ENCODE results near the gene CCL28.
"Not testable (repeated sequence)": the region's sequence is repeated elsewhere in the genome, so short reads cannot be mapped to it uniquely, and the experiment has no call there.

The CCL28 gene, protein sequence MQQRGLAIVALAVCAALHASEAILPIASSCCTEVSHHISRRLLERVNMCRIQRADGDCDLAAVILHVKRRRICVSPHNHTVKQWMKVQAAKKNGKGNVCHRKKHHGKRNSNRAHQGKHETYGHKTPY
- long read RNA-seq = 0 reads

DNA sequence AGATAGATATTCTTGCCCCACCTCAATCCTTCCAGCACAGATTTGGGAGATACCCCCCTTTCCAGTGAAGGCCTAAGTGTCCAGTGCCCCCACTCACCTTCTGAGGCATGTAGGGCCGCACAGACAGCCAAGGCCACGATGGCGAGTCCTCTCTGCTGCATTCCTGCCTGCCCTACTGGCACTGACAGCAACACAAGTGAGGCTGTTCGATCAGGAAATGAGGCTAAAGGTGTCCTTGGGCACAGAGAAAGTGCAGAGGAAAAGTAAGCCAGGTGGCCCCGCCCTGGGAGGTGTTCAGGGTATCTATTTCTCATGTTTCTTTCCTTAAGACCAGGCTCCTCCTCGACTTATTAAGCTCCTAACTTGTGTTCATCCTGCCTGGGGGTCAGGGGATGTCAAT, at the start of gene CCL28:
CCL28 (minus strand) TSS at position 236 of the 400 bp plus-strand sequence; CDS start at position 161, 75 bp downstream.
- Histone ChIP-seq H3K4me3 (replicated peaks; ENCODE audit: insufficient read depth, low read length) (no peak within 1 kb of the TSS), H3K27me3 (ENCODE audit: insufficient read depth, poor library complexity, severe bottlenecking) (no peaks in the 10 kb centered on the region), H3K27ac (replicated peaks) (no peak within 1 kb of the TSS)
- no peak for TF ChIP-seq POLR2AphosphoS5 (IDR thresholded peaks at IDR 0.05; ENCODE audit: low read depth)
- TF ChIP-seq SPI1 (IDR thresholded peaks at IDR 0.05; ENCODE audit: borderline replicate concordance, low read depth) = no peak
- TF ChIP-seq, protein P1, sequence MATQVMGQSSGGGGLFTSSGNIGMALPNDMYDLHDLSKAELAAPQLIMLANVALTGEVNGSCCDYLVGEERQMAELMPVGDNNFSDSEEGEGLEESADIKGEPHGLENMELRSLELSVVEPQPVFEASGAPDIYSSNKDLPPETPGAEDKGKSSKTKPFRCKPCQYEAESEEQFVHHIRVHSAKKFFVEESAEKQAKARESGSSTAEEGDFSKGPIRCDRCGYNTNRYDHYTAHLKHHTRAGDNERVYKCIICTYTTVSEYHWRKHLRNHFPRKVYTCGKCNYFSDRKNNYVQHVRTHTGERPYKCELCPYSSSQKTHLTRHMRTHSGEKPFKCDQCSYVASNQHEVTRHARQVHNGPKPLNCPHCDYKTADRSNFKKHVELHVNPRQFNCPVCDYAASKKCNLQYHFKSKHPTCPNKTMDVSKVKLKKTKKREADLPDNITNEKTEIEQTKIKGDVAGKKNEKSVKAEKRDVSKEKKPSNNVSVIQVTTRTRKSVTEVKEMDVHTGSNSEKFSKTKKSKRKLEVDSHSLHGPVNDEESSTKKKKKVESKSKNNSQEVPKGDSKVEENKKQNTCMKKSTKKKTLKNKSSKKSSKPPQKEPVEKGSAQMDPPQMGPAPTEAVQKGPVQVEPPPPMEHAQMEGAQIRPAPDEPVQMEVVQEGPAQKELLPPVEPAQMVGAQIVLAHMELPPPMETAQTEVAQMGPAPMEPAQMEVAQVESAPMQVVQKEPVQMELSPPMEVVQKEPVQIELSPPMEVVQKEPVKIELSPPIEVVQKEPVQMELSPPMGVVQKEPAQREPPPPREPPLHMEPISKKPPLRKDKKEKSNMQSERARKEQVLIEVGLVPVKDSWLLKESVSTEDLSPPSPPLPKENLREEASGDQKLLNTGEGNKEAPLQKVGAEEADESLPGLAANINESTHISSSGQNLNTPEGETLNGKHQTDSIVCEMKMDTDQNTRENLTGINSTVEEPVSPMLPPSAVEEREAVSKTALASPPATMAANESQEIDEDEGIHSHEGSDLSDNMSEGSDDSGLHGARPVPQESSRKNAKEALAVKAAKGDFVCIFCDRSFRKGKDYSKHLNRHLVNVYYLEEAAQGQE (IDR thresholded peaks at IDR 0.05; ENCODE audit: insufficient replicate concordance, low read depth) = no peak
- no peak for TF ChIP-seq GABPA (IDR thresholded peaks at IDR 0.05; ENCODE audit: low read depth)
- TF ChIP-seq, protein P2, sequence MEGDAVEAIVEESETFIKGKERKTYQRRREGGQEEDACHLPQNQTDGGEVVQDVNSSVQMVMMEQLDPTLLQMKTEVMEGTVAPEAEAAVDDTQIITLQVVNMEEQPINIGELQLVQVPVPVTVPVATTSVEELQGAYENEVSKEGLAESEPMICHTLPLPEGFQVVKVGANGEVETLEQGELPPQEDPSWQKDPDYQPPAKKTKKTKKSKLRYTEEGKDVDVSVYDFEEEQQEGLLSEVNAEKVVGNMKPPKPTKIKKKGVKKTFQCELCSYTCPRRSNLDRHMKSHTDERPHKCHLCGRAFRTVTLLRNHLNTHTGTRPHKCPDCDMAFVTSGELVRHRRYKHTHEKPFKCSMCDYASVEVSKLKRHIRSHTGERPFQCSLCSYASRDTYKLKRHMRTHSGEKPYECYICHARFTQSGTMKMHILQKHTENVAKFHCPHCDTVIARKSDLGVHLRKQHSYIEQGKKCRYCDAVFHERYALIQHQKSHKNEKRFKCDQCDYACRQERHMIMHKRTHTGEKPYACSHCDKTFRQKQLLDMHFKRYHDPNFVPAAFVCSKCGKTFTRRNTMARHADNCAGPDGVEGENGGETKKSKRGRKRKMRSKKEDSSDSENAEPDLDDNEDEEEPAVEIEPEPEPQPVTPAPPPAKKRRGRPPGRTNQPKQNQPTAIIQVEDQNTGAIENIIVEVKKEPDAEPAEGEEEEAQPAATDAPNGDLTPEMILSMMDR (IDR thresholded peaks at IDR 0.05; ENCODE audit: insufficient read depth, low read length) = no peak
- DNase-seq (ENCODE audit: low read depth in 1 of 2, low spot score in 1 of 2) = no peak

DNA sequence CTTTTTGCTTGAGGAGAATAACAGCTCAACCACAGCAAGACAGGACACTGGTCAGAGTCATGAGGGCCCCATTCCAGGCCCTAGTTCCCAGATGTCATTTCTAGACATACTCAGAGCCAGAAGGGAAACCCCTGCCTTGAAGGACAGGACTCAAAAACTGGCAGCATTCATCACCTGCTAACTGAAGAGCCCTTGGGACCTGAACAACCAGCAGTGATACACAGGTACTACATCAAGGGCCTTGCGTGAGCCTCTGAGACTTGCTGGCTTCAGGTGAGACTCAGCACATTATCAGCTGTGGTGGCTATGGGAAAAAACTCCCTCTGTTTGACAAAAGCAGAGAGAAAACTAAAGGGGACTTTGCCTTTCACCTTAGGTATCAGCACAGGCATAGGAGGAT, 48.9 kb upstream of the CCL28 start:
- TF ChIP-seq GABPA (IDR thresholded peaks at IDR 0.05; ENCODE audit: low read depth) (no peak), POLR2AphosphoS5 (IDR thresholded peaks at IDR 0.05; ENCODE audit: low read depth) (no peak), SPI1 (IDR thresholded peaks at IDR 0.05; ENCODE audit: borderline replicate concordance, low read depth) (no peak)
- TF ChIP-seq, protein P1 (IDR thresholded peaks at IDR 0.05; ENCODE audit: insufficient replicate concordance, low read depth) = no peak
- TF ChIP-seq, protein P2 (IDR thresholded peaks at IDR 0.05; ENCODE audit: insufficient read depth, low read length) = no peak
- Histone ChIP-seq H3K27ac (replicated peaks) (no peak overlapping the region), H3K4me3 (replicated peaks; ENCODE audit: insufficient read depth, low read length) (no peak overlapping the region), H3K27me3 (ENCODE audit: insufficient read depth, poor library complexity, severe bottlenecking) (no peaks in the 10 kb centered on the region)
- DNase-seq (ENCODE audit: low read depth in 1 of 2, low spot score in 1 of 2) = no peak

DNA sequence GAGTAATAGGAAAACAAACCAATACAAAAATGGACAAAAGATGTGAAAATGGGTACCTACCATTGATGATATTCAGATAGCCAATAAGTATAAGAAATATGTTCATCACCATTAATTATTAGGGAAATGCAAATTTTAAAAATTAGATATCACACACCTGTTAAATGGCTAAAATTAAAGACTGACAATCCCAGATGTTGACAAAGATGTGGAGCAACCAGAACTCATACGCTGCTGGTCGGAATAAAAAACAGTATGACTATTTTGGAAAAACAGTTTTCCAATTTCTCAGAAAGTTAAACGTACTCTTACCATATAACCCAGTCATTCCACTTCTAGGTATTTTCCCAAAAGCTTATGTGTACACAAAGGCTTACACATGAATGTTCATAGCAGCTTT, 44.4 kb upstream of the CCL28 start:
- DNase-seq (ENCODE audit: low read depth in 1 of 2, low spot score in 1 of 2) = no peak
- no peak for TF ChIP-seq POLR2AphosphoS5 (IDR thresholded peaks at IDR 0.05; ENCODE audit: low read depth)
- TF ChIP-seq, protein P1 (IDR thresholded peaks at IDR 0.05; ENCODE audit: insufficient replicate concordance, low read depth) = no peak
- TF ChIP-seq, protein P2 (IDR thresholded peaks at IDR 0.05; ENCODE audit: insufficient read depth, low read length) = no peak
- TF ChIP-seq SPI1 (IDR thresholded peaks at IDR 0.05; ENCODE audit: borderline replicate concordance, low read depth) = no peak
- TF ChIP-seq GABPA (IDR thresholded peaks at IDR 0.05; ENCODE audit: low read depth) = no peak
- Histone ChIP-seq H3K27me3 (ENCODE audit: insufficient read depth, poor library complexity, severe bottlenecking) (no peaks in the 10 kb centered on the region), H3K4me3 (replicated peaks; ENCODE audit: insufficient read depth, low read length) (no peak overlapping the region), H3K27ac (replicated peaks) (no peak overlapping the region)

DNA sequence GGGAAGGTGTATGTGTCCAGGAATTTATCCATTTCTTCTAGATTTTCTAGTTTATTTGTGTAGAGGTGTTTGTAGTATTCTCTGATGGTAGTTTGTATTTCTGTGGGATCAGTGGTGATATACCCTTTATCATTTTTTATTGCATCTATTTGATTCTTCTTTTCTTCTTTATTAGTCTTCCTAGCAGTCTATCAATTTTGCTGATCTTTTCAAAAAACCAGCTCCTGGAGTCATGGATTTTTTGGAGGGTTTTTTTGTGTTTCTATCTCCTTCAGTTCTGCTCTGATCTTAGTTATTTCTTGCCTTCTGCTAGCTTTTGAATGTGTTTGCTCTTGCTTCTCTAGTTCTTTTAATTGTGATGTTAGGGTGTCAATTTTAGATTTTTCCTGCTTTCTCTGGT, 29.4 kb upstream of the CCL28 start:
- not testable (repeated sequence) for H3K27ac ChIP-seq (replicated peaks); H3K27me3 ChIP-seq (ENCODE audit: insufficient read depth, poor library complexity, severe bottlenecking); H3K4me3 ChIP-seq (replicated peaks; ENCODE audit: insufficient read depth, low read length); DNase-seq (ENCODE audit: low read depth in 1 of 2, low spot score in 1 of 2)
